Endodermal cell (in vitro differentiated cells): ENCODE results near the gene LEMD1. TPM values are rescaled to one million over a fixed set of nuclear protein-coding genes. Genes with fewer than 3 reads are reported as not detected.

ENCODE experiments used
- DNase-seq: peaks from one replicate; pipeline ENCODE4 v3.0.0-alpha.2; 2017
- H3K27ac ChIP-seq: 2 replicates; pipeline ENCODE4 v1.5.1; 2013; ENCODE audit warnings: mild to moderate bottlenecking, low read depth, low read length, moderate library complexity
- H3K27me3 ChIP-seq: 2 replicates; pipeline ENCODE4 v1.6.1; 2013; ENCODE audit warnings: mild to moderate bottlenecking, low read length, moderate library complexity; ENCODE audit not compliant: insufficient read depth, control insufficient read depth, poor library complexity, severe bottlenecking
- H3K36me3 ChIP-seq: 2 replicates; pipeline ENCODE4 v1.7.0; 2013; ENCODE audit warnings: mild to moderate bottlenecking, low read length, moderate library complexity; ENCODE audit not compliant: control insufficient read depth, insufficient read depth
- H3K4me1 ChIP-seq: one replicate; pipeline ENCODE4 v1.7.0; 2013; ENCODE audit warnings: low read length; ENCODE audit not compliant: control insufficient read depth, insufficient read depth
- H3K4me3 ChIP-seq: 2 replicates; pipeline ENCODE4 v1.5.1; 2013; ENCODE audit warnings: mild to moderate bottlenecking, low read length, moderate library complexity
- H3K9ac ChIP-seq: 2 replicates; pipeline ENCODE4 v1.6.1; 2013; ENCODE audit warnings: mild to moderate bottlenecking, low read length, moderate library complexity; ENCODE audit not compliant: poor library complexity, severe bottlenecking; ENCODE audit errors: extremely low read depth
- H3K9me3 ChIP-seq: 2 replicates; pipeline ENCODE4 v1.6.1; 2013; ENCODE audit warnings: mild to moderate bottlenecking, low read length, moderate library complexity; ENCODE audit not compliant: control insufficient read depth
- H3K27ac Mint-ChIP-seq: 2 replicates; pipeline ENCODE4 v1.8.0; 2020; ENCODE audit warnings: mixed read lengths
- H3K27me3 Mint-ChIP-seq: 2 replicates; pipeline ENCODE4 v1.8.0; 2021; ENCODE audit warnings: mild to moderate bottlenecking, mixed read lengths; ENCODE audit not compliant: insufficient read depth
- H3K36me3 Mint-ChIP-seq: 2 replicates; pipeline ENCODE4 v1.8.0; 2020; ENCODE audit warnings: low read depth, mixed read lengths
- H3K4me1 Mint-ChIP-seq: 2 replicates; pipeline ENCODE4 v1.8.0; 2020; ENCODE audit warnings: mixed read lengths
- H3K4me3 Mint-ChIP-seq: 2 replicates; pipeline ENCODE4 v1.8.0; 2020; ENCODE audit warnings: mild to moderate bottlenecking, moderate library complexity, mixed read lengths
- H3K9me3 Mint-ChIP-seq: 2 replicates; pipeline ENCODE4 v1.8.0; 2020; ENCODE audit warnings: mild to moderate bottlenecking, mixed read lengths
- CTCF ChIP-seq: fragments of 200-600 bp; sonication (generic); conservative IDR thresholded peaks from 2 replicates; pipeline ENCODE4 v1.5.0; 2021; ENCODE audit warnings: antibody characterized with exemption, mild to moderate bottlenecking
- WGBS, 2 experiments: methylation state at CpG; one replicate each; pipeline versions ENCODE4 v1.1.5 to v1.1.7; 2013; ENCODE audit warnings: missing lambda C conversion rate in 2 of 2, mixed read lengths in 1 of 2; ENCODE audit not compliant: insufficient coverage in 1 of 2, insufficient read length in 1 of 2; 5-methylcytosine and 5-hydroxymethylcytosine counted together
- total RNA-seq, 2 donors: library from RNA; stranded (reverse); fragmentation: NEBNext Ultra II Directional in 1 of 2; extraction: Animal tissue kit (Norgen Biotek cat#: 25700) in 1 of 2; gene quantifications; 2 replicates in 1 of 2; 3 replicates in 1 of 2; pipeline ENCODE4 v1.2.1, GENCODE V29; 2021

Gene LEMD1
- total RNA-seq, 2 donors from 2014 or later = 13.5 to 16.7 TPM

DNA sequence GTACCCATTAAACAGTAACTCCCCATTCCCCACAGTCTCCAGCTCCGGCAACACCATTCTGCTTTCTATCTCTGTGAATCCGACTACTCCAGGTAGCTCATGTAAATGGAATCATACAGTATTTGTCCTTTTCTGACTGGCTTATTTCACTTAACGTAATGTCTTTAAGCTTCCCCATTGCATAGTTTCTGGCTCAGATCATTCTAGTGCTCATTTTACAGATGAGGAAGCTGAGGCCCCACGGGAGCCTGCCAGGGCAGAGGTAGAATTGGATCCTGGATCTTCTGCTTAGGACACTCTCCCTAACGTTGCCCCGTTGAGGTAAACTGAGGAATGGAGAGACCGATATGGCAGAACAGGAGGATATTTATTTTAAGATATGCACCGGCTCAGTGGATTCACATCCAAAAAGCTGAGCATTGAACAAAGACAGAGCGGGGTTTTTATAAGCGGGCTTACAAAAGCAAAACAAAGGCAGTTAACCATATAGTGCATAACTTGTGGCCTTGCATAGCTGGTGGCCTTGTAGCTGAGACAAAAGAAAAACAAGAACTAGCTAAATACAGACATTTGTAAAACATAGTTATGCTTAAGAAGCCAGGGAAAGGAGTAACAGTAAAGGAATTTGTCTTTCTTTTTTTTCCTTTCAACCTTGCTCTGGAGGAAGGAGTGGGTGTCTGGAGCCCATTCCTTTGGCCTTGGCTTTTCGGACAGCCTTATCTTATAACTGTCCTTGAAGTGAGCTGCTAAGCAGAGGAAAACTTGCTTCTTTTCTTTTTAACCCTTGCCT is 49.8 kb downstream of the LEMD1 start:
- peaks cover 4% of the 10 kb centered on the region for H3K4me1 ChIP-seq
- no peak overlapping the region for H3K4me3 Mint-ChIP-seq
- H3K27ac ChIP-seq = no peak overlapping the region
- DNase-seq = peak; percentile 40
- no peak overlapping the region for H3K27ac Mint-ChIP-seq
- 70% methylated on average over 11 of the region's 11 CpGs for WGBS, 2 experiments
- no peaks in the 10 kb centered on the region for H3K36me3 ChIP-seq
- H3K4me1 Mint-ChIP-seq = peaks cover 38% of the 10 kb centered on the region
- no peaks in the 10 kb centered on the region for H3K36me3 Mint-ChIP-seq
- no peaks in the 10 kb centered on the region for H3K27me3 ChIP-seq
- H3K9me3 ChIP-seq = no peaks in the 10 kb centered on the region
- no peak for TF ChIP-seq CTCF
- no peak overlapping the region for H3K4me3 ChIP-seq
- H3K9me3 Mint-ChIP-seq = no peaks in the 10 kb centered on the region
- no peak overlapping the region for H3K9ac ChIP-seq
- H3K27me3 Mint-ChIP-seq = no peaks in the 10 kb centered on the region

DNA sequence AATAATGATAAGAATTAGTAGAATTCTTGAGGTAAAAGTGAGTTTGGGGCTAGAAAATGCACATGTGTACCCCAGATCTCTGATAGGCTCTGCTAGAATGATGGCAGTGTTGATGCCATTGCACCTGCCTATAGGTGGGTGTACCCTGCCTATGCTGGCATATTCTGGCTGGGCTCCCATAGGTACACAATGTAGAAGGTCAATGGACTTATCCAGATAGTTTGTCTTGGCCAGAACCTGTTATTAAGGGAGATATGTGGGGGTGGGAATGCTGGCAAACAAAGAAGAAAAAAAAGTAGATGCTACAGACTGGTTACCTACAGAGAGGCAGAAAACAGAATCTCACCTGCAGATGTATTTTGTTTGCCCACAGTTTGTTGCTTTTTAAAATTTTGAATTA is 51.1 kb downstream of the LEMD1 start:
- no peak overlapping the region for H3K27ac Mint-ChIP-seq
- H3K4me1 ChIP-seq = peaks cover under 1% of the 10 kb centered on the region

DNA sequence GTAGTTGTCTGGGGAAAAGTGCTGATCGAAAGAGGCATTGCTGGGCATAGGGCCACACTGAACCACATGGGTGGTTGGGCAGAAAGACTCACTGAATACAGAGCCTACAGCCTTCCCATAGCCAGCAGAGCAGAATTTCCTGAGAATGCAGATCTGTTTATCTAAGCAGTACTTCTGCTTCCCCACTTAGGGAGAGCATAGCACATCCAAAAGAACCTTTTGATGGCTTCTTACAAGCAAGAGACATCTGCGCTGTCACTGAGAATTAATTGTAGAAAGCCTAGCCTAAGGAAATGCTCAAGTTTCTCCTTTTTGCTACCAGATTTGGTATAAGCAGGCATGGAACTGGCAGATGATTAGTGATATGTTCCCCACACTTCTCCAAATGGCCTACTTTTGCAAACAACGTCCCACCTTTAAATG is 52.1 kb downstream of the LEMD1 start:
- H3K4me1 ChIP-seq = no peaks in the 10 kb centered on the region
- no peaks in the 10 kb centered on the region for H3K27me3 ChIP-seq
- Mint-ChIP-seq H3K9me3 (no peaks in the 10 kb centered on the region), H3K4me1 (peaks cover 31% of the 10 kb centered on the region), H3K36me3 (no peaks in the 10 kb centered on the region), H3K27ac (no peak overlapping the region), H3K4me3 (no peak overlapping the region), H3K27me3 (no peaks in the 10 kb centered on the region)
- no peak overlapping the region for H3K27ac ChIP-seq
- H3K36me3 ChIP-seq = no peaks in the 10 kb centered on the region
- H3K9ac ChIP-seq = no peak overlapping the region
- no peaks in the 10 kb centered on the region for H3K9me3 ChIP-seq
- DNase-seq = peak; percentile 35
- TF ChIP-seq CTCF = no peak
- H3K4me3 ChIP-seq = no peak overlapping the region
- 87 to 89% methylated on average over 3 of the region's 3 CpGs for WGBS, 2 experiments

More for the DNA sequence above, 51.1 kb downstream of the LEMD1 start:
- Mint-ChIP-seq H3K4me1 (peaks cover 31% of the 10 kb centered on the region), H3K27me3 (no peaks in the 10 kb centered on the region), H3K36me3 (no peaks in the 10 kb centered on the region), H3K9me3 (no peaks in the 10 kb centered on the region), H3K4me3 (no peak overlapping the region)
- DNase-seq = peak; percentile 17
- H3K4me3 ChIP-seq = no peak overlapping the region
- no peaks in the 10 kb centered on the region for H3K36me3 ChIP-seq
- H3K27me3 ChIP-seq = no peaks in the 10 kb centered on the region
- no peak overlapping the region for H3K9ac ChIP-seq
- no peak for TF ChIP-seq CTCF
- no peak overlapping the region for H3K27ac ChIP-seq
- no peaks in the 10 kb centered on the region for H3K9me3 ChIP-seq
